GM19395 (cell line): ENCODE measurements around the gene SMIM13.

ENCODE experiments used
- ATAC-seq: cut with Tn5 transposase; IDR thresholded peaks from one replicate; pipeline ENCODE4 v1.9.1; 2021; ENCODE audit warnings: mild to moderate bottlenecking, moderate library complexity; ENCODE audit not compliant: unreplicated experiment

Gene SMIM13

GRCh38 chr6:11120271-11121005, 26.8 kb downstream of the SMIM13 start:
- no peak for ATAC-seq

DNA sequence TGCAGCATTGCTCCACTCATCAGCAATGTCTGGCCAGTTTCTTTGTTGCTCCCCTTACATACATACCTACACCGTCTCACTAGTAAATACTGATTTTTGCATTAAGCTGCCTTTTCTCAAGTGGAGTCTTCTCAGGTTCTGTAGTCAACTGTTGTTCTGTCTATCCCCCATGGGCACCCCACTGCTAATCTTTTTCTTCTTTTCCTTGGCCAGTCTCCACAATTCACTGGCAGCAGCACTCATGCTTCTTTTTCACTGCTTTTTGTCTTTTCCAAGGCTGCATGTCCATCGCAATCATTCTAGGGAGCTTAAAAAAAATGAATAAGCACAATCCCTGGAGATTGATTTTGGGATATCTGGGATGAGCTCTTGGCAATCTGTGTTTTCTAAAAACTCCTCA, 28.2 kb downstream of the SMIM13 start:
- no peak for ATAC-seq

- ATAC-seq: no peak
These were observed 28.7 kb downstream of the SMIM13 start for GRCh38 chr6:11122380-11122779.

- ATAC-seq: no peak
These were observed 30.3 kb downstream of the SMIM13 start for GRCh38 chr6:11123978-11124377.

GRCh38 chr6:11126876-11127275, 33.2 kb downstream of the SMIM13 start:
- ATAC-seq: no peak

GRCh38 chr6:11128608-11129007, 35.0 kb downstream of the SMIM13 start:
- no peak for ATAC-seq

DNA sequence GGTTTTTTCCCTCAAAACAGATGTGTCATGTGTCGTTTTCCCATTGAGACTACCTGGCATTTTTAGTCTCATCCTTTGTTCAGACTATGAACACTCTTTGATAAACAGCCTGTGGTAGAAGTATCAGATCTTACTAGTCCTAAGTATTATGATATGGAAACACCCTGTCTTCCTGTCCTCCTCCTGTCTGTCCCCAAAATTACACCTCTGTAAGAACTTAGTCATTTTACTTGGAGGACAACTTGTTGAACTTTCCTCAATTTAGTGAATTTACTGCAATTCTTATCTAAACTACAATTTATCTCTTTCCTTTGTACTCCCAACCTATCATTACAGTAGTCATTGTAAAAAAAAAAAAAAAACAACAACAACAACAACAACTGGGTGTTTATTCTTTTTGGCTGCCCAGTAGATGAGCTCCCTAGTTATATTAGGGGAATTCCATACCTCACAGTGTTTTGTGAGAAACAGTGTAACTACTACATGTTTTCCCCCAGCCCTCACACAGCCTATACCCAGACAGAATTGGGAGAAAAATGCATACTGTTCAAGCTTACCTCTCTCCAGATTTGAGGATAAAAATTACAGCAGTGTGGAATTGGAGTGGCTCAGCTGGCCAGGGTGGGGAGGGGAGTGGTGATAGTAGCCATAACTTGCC, 36.4 kb downstream of the SMIM13 start:
- ATAC-seq: no peak

- ATAC-seq: no peak
These were observed 37.0 kb downstream of the SMIM13 start for GRCh38 chr6:11130605-11131004.

GRCh38 chr6:11132194-11132888, 38.7 kb downstream of the SMIM13 start:
- no peak for ATAC-seq

GRCh38 chr6:11133281-11133680, 39.6 kb downstream of the SMIM13 start:
- ATAC-seq: no peak

GRCh38 chr6:11136809-11137208, 43.2 kb downstream of the SMIM13 start:
- ATAC-seq: no peak

- ATAC-seq: no peak
These were observed 45.7 kb downstream of the SMIM13 start for GRCh38 chr6:11139051-11139960.

DNA sequence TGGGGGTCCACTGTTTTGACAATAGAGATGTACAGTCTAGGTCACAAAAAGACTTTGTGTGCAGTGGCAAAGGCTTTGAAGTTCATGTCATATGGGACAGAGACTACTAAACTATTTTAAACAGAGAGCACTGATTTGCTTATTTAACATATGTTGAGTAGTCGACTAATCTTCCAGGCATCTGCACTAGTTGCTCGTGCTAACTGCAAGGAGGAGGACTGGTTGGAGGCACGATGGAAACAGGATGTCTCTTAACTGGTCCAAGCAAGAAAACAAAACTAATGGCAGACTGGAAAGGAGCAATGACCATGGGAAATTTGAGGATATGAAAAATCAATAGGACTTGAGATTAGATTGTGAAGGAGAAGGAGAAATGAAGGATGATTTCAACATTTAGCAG, 46.4 kb downstream of the SMIM13 start:
- no peak for ATAC-seq

GRCh38 chr6:11141295-11141694, 47.7 kb downstream of the SMIM13 start:
- ATAC-seq: no peak

- ATAC-seq: no peak
These were observed 48.8 kb downstream of the SMIM13 start for GRCh38 chr6:11142296-11143027.

DNA sequence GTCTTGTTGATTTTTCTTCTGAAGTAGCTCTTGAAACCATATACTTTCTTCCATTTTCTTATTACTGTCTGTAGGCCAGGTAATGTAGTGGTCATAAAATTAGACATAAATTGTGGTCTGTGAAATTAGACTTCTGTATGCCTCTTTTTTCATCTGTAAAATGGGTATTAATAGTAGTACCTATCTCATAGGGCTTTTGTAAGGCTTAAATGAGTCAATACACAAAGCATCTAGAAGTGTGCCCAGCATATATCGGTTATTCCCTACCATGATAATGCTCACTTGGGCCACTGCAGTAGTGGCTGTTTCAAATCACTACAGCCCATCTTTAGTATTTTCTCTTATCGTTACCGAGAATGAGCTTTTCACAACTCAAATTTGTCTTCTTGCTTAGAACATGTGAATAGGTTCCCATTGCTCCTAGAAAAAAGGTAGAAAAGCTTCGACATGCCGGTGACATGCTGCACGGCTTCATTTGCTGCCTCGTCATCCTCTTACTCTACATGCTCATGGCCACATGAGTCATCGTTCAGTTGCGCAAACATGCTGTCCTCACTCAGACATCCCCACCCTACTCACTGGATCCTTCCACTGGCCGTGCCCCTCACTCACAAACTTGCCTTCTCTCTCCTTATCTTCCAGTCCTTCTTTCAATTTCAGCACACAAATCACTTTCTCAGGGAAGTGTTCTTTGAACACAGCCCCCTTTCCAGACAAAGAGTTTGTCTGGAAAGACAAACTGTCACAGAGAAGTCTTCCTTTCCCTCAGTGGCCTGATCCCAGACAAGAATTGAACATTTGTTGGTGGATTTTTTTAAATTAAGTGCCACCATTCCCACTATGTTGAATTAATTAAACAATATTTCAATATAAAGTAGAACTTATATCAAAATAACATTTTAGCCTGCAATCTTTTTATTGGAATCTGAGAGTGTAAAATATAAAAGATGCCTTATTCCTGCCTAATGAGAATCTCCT, 50.0 kb downstream of the SMIM13 start:
- no peak for ATAC-seq

GRCh38 chr6:11144393-11144851, 50.8 kb downstream of the SMIM13 start:
- peak; percentile 88 for ATAC-seq

GRCh38 chr6:11146117-11146826, 52.6 kb downstream of the SMIM13 start:
- no peak for ATAC-seq
